Retinal pigment epithelial cell (primary cell): ENCODE data around the gene TBC1D25.
A peak's percentile ranks its signal among the peaks of the same experiment; 100 is the strongest.

Source experiments
- DNase-seq: peaks from one replicate; pipeline ENCODE4 v3.0.0-alpha.2; 2010; ENCODE audit warnings: low read depth
- H3K4me3 ChIP-seq: 2 replicates; pipeline ENCODE4 v1.5.1; 2011; ENCODE audit warnings: mild to moderate bottlenecking, low read length, control low read depth, moderate library complexity
- CTCF ChIP-seq: conservative IDR thresholded peaks from 2 replicates; pipeline ENCODE4 v1.5.1; 2011; ENCODE audit warnings: low read depth, low read length, control low read depth, inconsistent platforms

Gene TBC1D25

GRCh38 chrX:48539345-48540027, at the start of gene TBC1D25:
TSS of gene TBC1D25 (plus strand) at chrX:48539714. CDS start at chrX:48539798, 84 bp downstream.
- TF ChIP-seq CTCF = peak; percentile 30

GRCh38 chrX:48489892-48490291, 49.6 kb upstream of the TBC1D25 start:
- TF ChIP-seq CTCF = no peak
- no peak for DNase-seq
- H3K4me3 ChIP-seq = no peak overlapping the region

More at GRCh38 chrX:48539345-48540027, at the start of gene TBC1D25:
- H3K4me3 ChIP-seq = peak within 1 kb of the TSS; percentile 64
- peak; percentile 88 for DNase-seq

GRCh38 chrX:48490661-48491060, 48.9 kb upstream of the TBC1D25 start:
- H3K4me3 ChIP-seq = no peak overlapping the region
- DNase-seq = no peak
- no peak for TF ChIP-seq CTCF

GRCh38 chrX:48491809-48492208, 47.7 kb upstream of the TBC1D25 start:
- no peak for TF ChIP-seq CTCF
- no peak overlapping the region for H3K4me3 ChIP-seq

GRCh38 chrX:48492293-48492910, 47.1 kb upstream of the TBC1D25 start:
- TF ChIP-seq CTCF = no peak
- H3K4me3 ChIP-seq = no peak overlapping the region
- no peak for DNase-seq

More at GRCh38 chrX:48491809-48492208, 47.7 kb upstream of the TBC1D25 start:
- no peak for DNase-seq

GRCh38 chrX:48493890-48494364, 45.6 kb upstream of the TBC1D25 start:
- no peak for DNase-seq
- TF ChIP-seq CTCF = peak; percentile 45
- H3K4me3 ChIP-seq = no peak overlapping the region

- TF ChIP-seq CTCF = no peak
- H3K4me3 ChIP-seq = no peak overlapping the region
- no peak for DNase-seq
Measured at GRCh38 chrX:48496660-48497059, 42.9 kb upstream of the TBC1D25 start.
